Panc1 (cell line): Measurements from ENCODE around the gene RIPOR3. TPM values are rescaled to one million over a fixed set of nuclear protein-coding genes. Genes with fewer than 3 reads are reported as not detected.

Experiments used
- ATAC-seq: fragments of 200-7000 bp; cut with Tn5 transposase; 2 replicates; pipeline ENCODE4 v1.9.1; 2020; ENCODE audit warnings: mild to moderate bottlenecking, moderate library complexity
- BruUV-seq: library from RNA; stranded (reverse); fragments of 400-500 nt; replicated peaks from 2 replicates; lab custom pipeline; 2021; lab: Mats Ljungman, UMichigan
- CTCF ChIA-PET: fragments of 300-600 bp; sonication (Branson Sonifier 250); formaldehyde crosslinking; loops from one replicate; lab custom pipeline; 2022; ENCODE audit warnings: antibody characterized with exemption; lab: Charles Lee
- POLR2A ChIA-PET: fragments of 300-600 bp; sonication (Branson Sonifier 250); formaldehyde crosslinking; loops from one replicate; lab custom pipeline; 2022; ENCODE audit warnings: antibody characterized with exemption; lab: Charles Lee
- DNase-seq: peaks from one replicate; pipeline ENCODE4 v3.0.0-alpha.2; 2010; ENCODE audit warnings: low read depth, low spot score
- H3K27ac ChIP-seq: 2 replicates; pipeline ENCODE4 v1.5.1; 2011; ENCODE audit warnings: mild to moderate bottlenecking, low read length, inconsistent platforms
- H3K27me3 ChIP-seq: fragments of 200-500 bp; sonication (Bioruptor generic); 2 replicates; pipeline ENCODE4 v1.6.0; 2014; ENCODE audit warnings: low read length, inconsistent platforms; ENCODE audit not compliant: control insufficient read depth, insufficient read depth
- H3K36me3 ChIP-seq: fragments of 200-500 bp; sonication (Bioruptor generic); 2 replicates; pipeline ENCODE4 v1.5.1; 2014; ENCODE audit warnings: inconsistent platforms, mild to moderate bottlenecking, low read length, moderate library complexity; ENCODE audit not compliant: control insufficient read depth, insufficient read depth
- H3K4me1 ChIP-seq: 2 replicates; pipeline ENCODE4 v1.5.1; 2011; ENCODE audit warnings: inconsistent platforms, mild to moderate bottlenecking, low read length, moderate library complexity; ENCODE audit not compliant: control insufficient read depth, insufficient read depth
- H3K4me3 ChIP-seq, 2 experiments: 2 replicates each; pipeline ENCODE4 v1.5.1; 2011 to 2012; ENCODE audit warnings: low read depth in 2 of 2, low read length in 2 of 2, mild to moderate bottlenecking in 2 of 2, inconsistent platforms in 1 of 2, moderate library complexity in 1 of 2
- H3K9me3 ChIP-seq: fragments of 200-500 bp; sonication (Bioruptor generic); 2 replicates; pipeline ENCODE4 v1.5.1; 2014; ENCODE audit warnings: low read depth, mild to moderate bottlenecking, inconsistent platforms, low read length, moderate library complexity; ENCODE audit not compliant: control insufficient read depth, insufficient read depth
- POLR2AphosphoS5 ChIP-seq: IDR thresholded peaks from 2 replicates; pipeline ENCODE4 v1.6.1; 2012; ENCODE audit warnings: mild to moderate bottlenecking, low read depth, low read length, moderate library complexity
- SIN3A ChIP-seq: IDR thresholded peaks from 2 replicates; pipeline ENCODE4 v1.6.1; 2012; ENCODE audit warnings: low read depth, mild to moderate bottlenecking, low read length, moderate library complexity, borderline replicate concordance; ENCODE audit not compliant: insufficient read depth
- TCF7L2 ChIP-seq: IDR thresholded peaks from 2 replicates; pipeline ENCODE4 v1.6.1; 2011; ENCODE audit warnings: mild to moderate bottlenecking, low read depth, low read length, inconsistent platforms
- in situ Hi-C: cut with HindIII; loops from 2 replicates; pipeline ENCODE4 v1.10.0; 2016; ENCODE audit warnings: low sequenced_read_pairs, low pct_unique_long_range_greater_than_20kb
- intact Hi-C: fragments of 100-400 bp; cut with micrococcal nuclease; formaldehyde crosslinking; loops from one replicate; pipeline ENCODE4 v1.10.0; 2022; ENCODE audit not compliant: unreplicated experiment
- total RNA-seq: library from RNA; stranded (reverse); gene quantifications from one replicate; pipeline ENCODE4 v1.2.1, GENCODE V29; 2021; ENCODE audit not compliant: unreplicated experiment
- TF ChIP-seq, protein P1 (sequence below): fragments of 450-650 bp; IDR thresholded peaks from 2 replicates; pipeline ENCODE4 v1.5.1; 2017; ENCODE audit warnings: mild to moderate bottlenecking
- TF ChIP-seq, protein P2 (sequence below), 2 experiments: IDR thresholded peaks; 2 replicates each; pipeline ENCODE4 v1.6.1; 2011 to 2012; ENCODE audit warnings: low read depth in 2 of 2, control low read depth in 1 of 2, low read length in 1 of 2, mild to moderate bottlenecking in 1 of 2, moderate library complexity in 1 of 2; ENCODE audit not compliant: insufficient read depth in 1 of 2

The RIPOR3 gene
- total RNA-seq, 1 experiment from 2014 or later = 92.5 TPM

DNA sequence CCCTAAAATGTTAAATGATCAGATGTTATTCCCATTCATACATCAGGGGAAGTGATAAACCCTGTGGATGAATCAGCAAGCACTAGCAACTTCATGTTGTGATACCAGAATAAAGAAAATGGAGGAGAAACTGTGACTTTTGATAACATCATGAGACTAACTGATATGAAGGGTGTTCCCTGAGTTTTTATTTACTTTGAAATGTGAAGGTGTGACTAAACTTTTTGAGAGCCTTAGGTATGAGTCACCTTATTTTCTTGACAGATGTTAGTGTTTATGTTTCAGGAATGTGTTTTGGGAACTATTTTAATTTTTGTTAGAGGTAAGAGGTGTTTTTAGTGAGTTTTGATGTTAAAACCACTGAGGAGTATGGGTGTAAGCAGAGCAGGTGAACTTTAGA lies 44.5 kb upstream of the RIPOR3 start:
- Histone ChIP-seq H3K27me3 (no peaks in the 10 kb centered on the region), H3K27ac (peak overlapping the region; percentile 99), H3K4me1 (peaks cover 56% of the 10 kb centered on the region), H3K36me3 (peaks cover 42% of the 10 kb centered on the region), H3K9me3 (no peaks in the 10 kb centered on the region), H3K4me3 (peak overlapping the region; percentile 71 to 89)
- POLR2A ChIA-PET = no interaction called here
- in situ Hi-C loops (no loop called here), intact Hi-C loops (no loop called here)
- BruUV-seq = no TSS peak
- DNase-seq = no peak
- peak; percentile 47 for TF ChIP-seq POLR2AphosphoS5
- TF ChIP-seq, protein P1, sequence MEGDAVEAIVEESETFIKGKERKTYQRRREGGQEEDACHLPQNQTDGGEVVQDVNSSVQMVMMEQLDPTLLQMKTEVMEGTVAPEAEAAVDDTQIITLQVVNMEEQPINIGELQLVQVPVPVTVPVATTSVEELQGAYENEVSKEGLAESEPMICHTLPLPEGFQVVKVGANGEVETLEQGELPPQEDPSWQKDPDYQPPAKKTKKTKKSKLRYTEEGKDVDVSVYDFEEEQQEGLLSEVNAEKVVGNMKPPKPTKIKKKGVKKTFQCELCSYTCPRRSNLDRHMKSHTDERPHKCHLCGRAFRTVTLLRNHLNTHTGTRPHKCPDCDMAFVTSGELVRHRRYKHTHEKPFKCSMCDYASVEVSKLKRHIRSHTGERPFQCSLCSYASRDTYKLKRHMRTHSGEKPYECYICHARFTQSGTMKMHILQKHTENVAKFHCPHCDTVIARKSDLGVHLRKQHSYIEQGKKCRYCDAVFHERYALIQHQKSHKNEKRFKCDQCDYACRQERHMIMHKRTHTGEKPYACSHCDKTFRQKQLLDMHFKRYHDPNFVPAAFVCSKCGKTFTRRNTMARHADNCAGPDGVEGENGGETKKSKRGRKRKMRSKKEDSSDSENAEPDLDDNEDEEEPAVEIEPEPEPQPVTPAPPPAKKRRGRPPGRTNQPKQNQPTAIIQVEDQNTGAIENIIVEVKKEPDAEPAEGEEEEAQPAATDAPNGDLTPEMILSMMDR = no peak
- ATAC-seq = no peak
- CTCF ChIA-PET = no interaction called here

DNA sequence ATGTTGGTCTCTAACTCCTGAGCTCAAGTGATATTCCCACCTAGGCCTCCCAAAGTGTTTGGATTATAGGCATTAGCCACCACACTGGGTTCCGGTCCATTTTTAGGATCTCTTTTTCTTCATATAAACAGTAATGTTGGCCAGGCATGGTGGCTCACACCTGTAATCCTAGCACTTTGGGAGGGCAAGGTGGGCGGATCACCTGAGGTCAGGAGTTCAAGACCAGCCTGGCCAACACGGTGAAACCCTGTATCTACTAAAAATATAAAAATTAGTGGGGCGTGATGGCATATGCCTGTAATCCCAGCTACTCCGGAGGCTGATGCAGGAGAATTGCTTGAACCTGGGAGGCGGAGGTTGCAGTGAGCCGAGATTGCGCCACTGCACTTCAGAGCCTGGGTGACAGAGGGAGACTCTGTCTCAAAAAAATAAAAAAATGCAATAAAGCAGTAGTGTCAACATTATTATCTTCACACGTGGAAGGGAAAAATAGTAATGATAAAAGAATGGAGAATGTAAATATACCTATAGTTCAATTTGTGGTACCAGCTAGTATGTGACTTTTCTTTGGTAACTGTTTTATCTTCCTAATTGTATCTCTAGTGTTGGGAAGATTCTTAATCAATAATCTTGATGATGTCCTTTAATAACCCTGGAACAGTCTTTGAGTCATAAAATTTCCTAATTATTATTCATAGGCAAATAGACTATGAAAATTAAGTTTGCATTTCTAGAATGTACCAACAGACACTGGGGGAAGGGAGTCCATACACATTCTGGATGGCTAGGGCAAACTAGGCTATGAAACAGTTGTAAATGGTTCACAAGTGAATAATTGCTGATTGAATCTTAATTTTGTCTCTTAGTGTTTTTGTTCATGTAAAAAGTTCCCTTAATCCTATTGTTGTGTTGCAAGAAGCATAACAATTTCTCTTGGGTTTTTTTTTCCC lies 43.7 kb upstream of the RIPOR3 start:
- CTCF ChIA-PET = interaction anchor here (0.6 kb wide), 1 partner anchor 71 kb away, joined by 3 read pairs; no protein-coding TSS in a partner anchor
- Histone ChIP-seq H3K4me1 (peaks cover 53% of the 10 kb centered on the region), H3K36me3 (peaks cover 35% of the 10 kb centered on the region), H3K27me3 (no peaks in the 10 kb centered on the region), H3K27ac (peak overlapping the region; percentile 99), H3K9me3 (no peaks in the 10 kb centered on the region), H3K4me3 (peak overlapping the region; percentile 71 to 89)
- POLR2A ChIA-PET = interaction anchor here (0.6 to 1.3 kb wide), 4 partner anchors 20 to 784 kb away, joined by 3 read pairs; no protein-coding TSS in a partner anchor
- no TSS peak for BruUV-seq
- DNase-seq (no peak), ATAC-seq (no peak)
- TF ChIP-seq POLR2AphosphoS5 (no peak), TCF7L2 (no peak), SIN3A (no peak)
- TF ChIP-seq, protein P2, sequence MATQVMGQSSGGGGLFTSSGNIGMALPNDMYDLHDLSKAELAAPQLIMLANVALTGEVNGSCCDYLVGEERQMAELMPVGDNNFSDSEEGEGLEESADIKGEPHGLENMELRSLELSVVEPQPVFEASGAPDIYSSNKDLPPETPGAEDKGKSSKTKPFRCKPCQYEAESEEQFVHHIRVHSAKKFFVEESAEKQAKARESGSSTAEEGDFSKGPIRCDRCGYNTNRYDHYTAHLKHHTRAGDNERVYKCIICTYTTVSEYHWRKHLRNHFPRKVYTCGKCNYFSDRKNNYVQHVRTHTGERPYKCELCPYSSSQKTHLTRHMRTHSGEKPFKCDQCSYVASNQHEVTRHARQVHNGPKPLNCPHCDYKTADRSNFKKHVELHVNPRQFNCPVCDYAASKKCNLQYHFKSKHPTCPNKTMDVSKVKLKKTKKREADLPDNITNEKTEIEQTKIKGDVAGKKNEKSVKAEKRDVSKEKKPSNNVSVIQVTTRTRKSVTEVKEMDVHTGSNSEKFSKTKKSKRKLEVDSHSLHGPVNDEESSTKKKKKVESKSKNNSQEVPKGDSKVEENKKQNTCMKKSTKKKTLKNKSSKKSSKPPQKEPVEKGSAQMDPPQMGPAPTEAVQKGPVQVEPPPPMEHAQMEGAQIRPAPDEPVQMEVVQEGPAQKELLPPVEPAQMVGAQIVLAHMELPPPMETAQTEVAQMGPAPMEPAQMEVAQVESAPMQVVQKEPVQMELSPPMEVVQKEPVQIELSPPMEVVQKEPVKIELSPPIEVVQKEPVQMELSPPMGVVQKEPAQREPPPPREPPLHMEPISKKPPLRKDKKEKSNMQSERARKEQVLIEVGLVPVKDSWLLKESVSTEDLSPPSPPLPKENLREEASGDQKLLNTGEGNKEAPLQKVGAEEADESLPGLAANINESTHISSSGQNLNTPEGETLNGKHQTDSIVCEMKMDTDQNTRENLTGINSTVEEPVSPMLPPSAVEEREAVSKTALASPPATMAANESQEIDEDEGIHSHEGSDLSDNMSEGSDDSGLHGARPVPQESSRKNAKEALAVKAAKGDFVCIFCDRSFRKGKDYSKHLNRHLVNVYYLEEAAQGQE (IDR thresholded peaks at IDR 0.05; ENCODE audit: insufficient read depth in 1 of 2, low read depth in 2 of 2, low read length in 1 of 2) = no peak
- TF ChIP-seq, protein P1 = no peak; the same call in 1 of the 2 replicates
- in situ Hi-C loops = loop anchor here (5.0 kb wide), 1 partner anchor 38 kb away; no protein-coding TSS in a partner anchor
- intact Hi-C loops = no loop called here
